ENCODE results near the gene CCDC170.

DNA sequence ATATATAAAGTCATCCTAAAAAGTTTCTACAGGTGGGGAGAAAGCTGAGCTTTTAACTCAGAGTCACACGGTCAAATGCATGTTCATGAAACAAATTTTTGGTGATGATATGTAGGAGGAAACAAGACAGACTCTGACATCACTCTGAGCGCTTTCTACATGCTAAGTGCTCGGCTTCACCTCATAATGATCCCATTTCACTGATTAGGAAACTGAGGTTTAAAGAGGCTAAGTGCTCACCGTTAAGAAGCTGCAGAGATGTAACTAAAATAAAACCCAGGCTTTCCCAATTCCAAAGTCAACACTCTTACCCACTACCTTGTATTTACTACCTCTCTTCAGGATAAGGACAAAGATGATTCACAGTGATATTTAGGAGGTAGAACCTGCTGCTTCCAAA is 46.6 kb upstream of the CCDC170 start:
- TF ChIP-seq ZNF23 (CRISPR knock-in tag; IDR thresholded peaks at IDR 0.05) = no peak
- TF ChIP-seq EZH2 (IDR thresholded peaks at IDR 0.05; ENCODE audit: borderline replicate concordance, low read depth, low read length) = no peak
- TF ChIP-seq NBN (IDR thresholded peaks at IDR 0.05; ENCODE audit: low read depth) = no peak
- TF ChIP-seq, protein P1, sequence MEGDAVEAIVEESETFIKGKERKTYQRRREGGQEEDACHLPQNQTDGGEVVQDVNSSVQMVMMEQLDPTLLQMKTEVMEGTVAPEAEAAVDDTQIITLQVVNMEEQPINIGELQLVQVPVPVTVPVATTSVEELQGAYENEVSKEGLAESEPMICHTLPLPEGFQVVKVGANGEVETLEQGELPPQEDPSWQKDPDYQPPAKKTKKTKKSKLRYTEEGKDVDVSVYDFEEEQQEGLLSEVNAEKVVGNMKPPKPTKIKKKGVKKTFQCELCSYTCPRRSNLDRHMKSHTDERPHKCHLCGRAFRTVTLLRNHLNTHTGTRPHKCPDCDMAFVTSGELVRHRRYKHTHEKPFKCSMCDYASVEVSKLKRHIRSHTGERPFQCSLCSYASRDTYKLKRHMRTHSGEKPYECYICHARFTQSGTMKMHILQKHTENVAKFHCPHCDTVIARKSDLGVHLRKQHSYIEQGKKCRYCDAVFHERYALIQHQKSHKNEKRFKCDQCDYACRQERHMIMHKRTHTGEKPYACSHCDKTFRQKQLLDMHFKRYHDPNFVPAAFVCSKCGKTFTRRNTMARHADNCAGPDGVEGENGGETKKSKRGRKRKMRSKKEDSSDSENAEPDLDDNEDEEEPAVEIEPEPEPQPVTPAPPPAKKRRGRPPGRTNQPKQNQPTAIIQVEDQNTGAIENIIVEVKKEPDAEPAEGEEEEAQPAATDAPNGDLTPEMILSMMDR (IDR thresholded peaks at IDR 0.05 in 2 of 3, conservative IDR thresholded peaks at IDR 0.05 in 1 of 3; ENCODE audit: insufficient read depth in 2 of 3, low read depth in 1 of 3, low read length in 3 of 3) = no peak
- TF ChIP-seq KDM1A (IDR thresholded peaks at IDR 0.05) = peak; percentile 33 to 48; a peak in 3 of 4 replicates
- TF ChIP-seq SIRT6 (IDR thresholded peaks at IDR 0.05; ENCODE audit: low read depth, low read length) = no peak
- no peak for TF ChIP-seq MYBL2 (IDR thresholded peaks at IDR 0.05; ENCODE audit: low read depth)
- TF ChIP-seq MYBL2 (CRISPR knock-in tag; IDR thresholded peaks at IDR 0.05; ENCODE audit: borderline replicate concordance) = no peak
